NT2/D1 (cell line): ENCODE measurements around the gene TSFM.

Source experiments
- DNase-seq: peaks from one replicate; pipeline ENCODE4 v3.0.0-alpha.2; 2011; ENCODE audit warnings: low read depth, low spot score
- H3K27me3 ChIP-seq: 2 replicates; pipeline ENCODE4 v1.6.0; 2011; ENCODE audit warnings: mild to moderate bottlenecking; ENCODE audit not compliant: insufficient read length, insufficient read depth
- H3K36me3 ChIP-seq: 2 replicates; pipeline ENCODE4 v1.6.1; 2011; ENCODE audit warnings: mild to moderate bottlenecking, low read length, mixed read lengths; ENCODE audit not compliant: insufficient read depth, insufficient read length
- H3K4me1 ChIP-seq: 2 replicates; pipeline ENCODE4 v1.5.1; 2011; ENCODE audit not compliant: insufficient read depth, insufficient read length
- H3K4me3 ChIP-seq: 2 replicates; pipeline ENCODE4 v1.5.1; 2011; ENCODE audit warnings: low read depth; ENCODE audit not compliant: insufficient read length
- H3K9ac ChIP-seq: 2 replicates; pipeline ENCODE4 v1.6.0; 2011; ENCODE audit warnings: low read depth; ENCODE audit not compliant: insufficient read length
- H3K9me3 ChIP-seq: 2 replicates; pipeline ENCODE4 v1.5.1; 2011; ENCODE audit warnings: mild to moderate bottlenecking, low read length; ENCODE audit not compliant: insufficient read depth
- SUZ12 ChIP-seq: IDR thresholded peaks from 2 replicates; pipeline ENCODE4 v1.6.1; 2011; ENCODE audit not compliant: insufficient read length, insufficient read depth; ENCODE audit errors: extremely low read depth
- YY1 ChIP-seq: IDR thresholded peaks from 2 replicates; pipeline ENCODE4 v1.6.1; 2011; ENCODE audit not compliant: insufficient read length, insufficient read depth
- ZNF274 ChIP-seq: IDR thresholded peaks from 2 replicates; pipeline ENCODE4 v1.6.1; 2011; ENCODE audit warnings: mild to moderate bottlenecking, low read depth, low read length

Gene TSFM

GRCh38 chr12:57829025-57829777 is 46.6 kb downstream of the TSFM start:
- H3K4me3 ChIP-seq, result no peak overlapping the region
- DNase-seq, result no peak
- H3K9me3 ChIP-seq, result no peaks in the 10 kb centered on the region
- peaks cover 13% of the 10 kb centered on the region for H3K4me1 ChIP-seq
- TF ChIP-seq ZNF274, result no peak
- no peak overlapping the region for H3K9ac ChIP-seq
- peaks cover 50% of the 10 kb centered on the region for H3K36me3 ChIP-seq
- no peaks in the 10 kb centered on the region for H3K27me3 ChIP-seq

GRCh38 chr12:57830393-57830792 is 47.8 kb downstream of the TSFM start:
- Histone ChIP-seq H3K9me3 (no peaks in the 10 kb centered on the region), H3K4me1 (peaks cover 19% of the 10 kb centered on the region), H3K36me3 (peaks cover 38% of the 10 kb centered on the region), H3K9ac (no peak overlapping the region), H3K4me3 (no peak overlapping the region), H3K27me3 (no peaks in the 10 kb centered on the region)
- TF ChIP-seq ZNF274 (no peak), YY1 (no peak), SUZ12 (no peak)
- DNase-seq, result no peak

- H3K4me1 ChIP-seq, result peaks cover 36% of the 10 kb centered on the region
- DNase-seq, result no peak
- peak overlapping the region; percentile 50 for H3K9ac ChIP-seq
- TF ChIP-seq ZNF274 (no peak), YY1 (no peak), SUZ12 (no peak)
- H3K9me3 ChIP-seq, result no peaks in the 10 kb centered on the region
- H3K36me3 ChIP-seq, result peaks cover 12% of the 10 kb centered on the region
- no peak overlapping the region for H3K4me3 ChIP-seq
- no peaks in the 10 kb centered on the region for H3K27me3 ChIP-seq
Measured at GRCh38 chr12:57832966-57833365, 50.4 kb downstream of the TSFM start.

GRCh38 chr12:57833672-57834071 is 51.1 kb downstream of the TSFM start:
- no peak overlapping the region for H3K4me3 ChIP-seq
- no peaks in the 10 kb centered on the region for H3K27me3 ChIP-seq
- H3K4me1 ChIP-seq, result peaks cover 43% of the 10 kb centered on the region
- H3K9ac ChIP-seq, result no peak overlapping the region
- H3K36me3 ChIP-seq, result peaks cover 8% of the 10 kb centered on the region
- no peaks in the 10 kb centered on the region for H3K9me3 ChIP-seq
- DNase-seq, result no peak
- no peak for TF ChIP-seq YY1

- H3K4me1 ChIP-seq, result peaks cover 46% of the 10 kb centered on the region
- TF ChIP-seq ZNF274, result no peak
- no peak for TF ChIP-seq YY1
- no peak for TF ChIP-seq SUZ12
Measured at GRCh38 chr12:57834086-57834876, 51.7 kb downstream of the TSFM start.

GRCh38 chr12:57835366-57836288 is 53.0 kb downstream of the TSFM start:
- no peaks in the 10 kb centered on the region for H3K9me3 ChIP-seq
- no peak for DNase-seq
- H3K4me1 ChIP-seq, result peaks cover 52% of the 10 kb centered on the region
- H3K9ac ChIP-seq, result peak overlapping the region; percentile 13
- no peaks in the 10 kb centered on the region for H3K36me3 ChIP-seq
- H3K4me3 ChIP-seq, result no peak overlapping the region
- TF ChIP-seq YY1 (no peak), ZNF274 (no peak), SUZ12 (no peak)
- no peaks in the 10 kb centered on the region for H3K27me3 ChIP-seq

More at GRCh38 chr12:57834086-57834876, 51.7 kb downstream of the TSFM start:
- no peak for DNase-seq
- no peak overlapping the region for H3K9ac ChIP-seq
- H3K4me3 ChIP-seq, result no peak overlapping the region
- no peaks in the 10 kb centered on the region for H3K9me3 ChIP-seq
- H3K27me3 ChIP-seq, result no peaks in the 10 kb centered on the region
- H3K36me3 ChIP-seq, result peaks cover 2% of the 10 kb centered on the region
